Bronchial epithelial cell (primary cell): Measurements from ENCODE around the gene RALY. TPM values are rescaled to one million over a fixed set of nuclear protein-coding genes. Genes with fewer than 3 reads are reported as not detected.
"Not testable (repeated sequence)": the region's sequence is repeated elsewhere in the genome, so short reads cannot be mapped to it uniquely, and the experiment has no call there.

ENCODE experiments used
- DNase-seq: peaks from one replicate; pipeline ENCODE4 v3.0.0-alpha.2; 2010; ENCODE audit warnings: low read depth
- FAIRE-seq: peaks from 2 replicates; lab custom pipeline; 2011; peaks lifted over from hg19 to GRCh38; lab: Jason Lieb, UNC
- H3K27me3 ChIP-seq: 2 replicates; pipeline ENCODE4 v1.5.1; 2011; ENCODE audit warnings: low read length; ENCODE audit not compliant: control insufficient read depth, insufficient read depth
- H3K36me3 ChIP-seq: 2 replicates; pipeline ENCODE4 v1.5.1; 2011; ENCODE audit warnings: low read length; ENCODE audit not compliant: control insufficient read depth, insufficient read depth
- H3K4me3 ChIP-seq: 2 replicates; pipeline ENCODE4 v1.5.1; 2011; ENCODE audit warnings: mild to moderate bottlenecking, low read depth, low read length, control low read depth
- CTCF ChIP-seq: IDR thresholded peaks from 2 replicates; pipeline ENCODE4 v1.5.1; 2011; ENCODE audit warnings: mild to moderate bottlenecking, moderate library complexity, low read length, control low read depth, inconsistent platforms; ENCODE audit not compliant: insufficient read depth, severe bottlenecking
- total RNA-seq: library from RNA; depleted of rRNA; stranded (reverse); fragments of >200 nt; gene quantifications from 2 replicates; pipeline ENCODE4 v1.2.1, GENCODE V29; 2014

Gene RALY
- total RNA-seq, 1 donor from 2014 or later: 75.0 TPM

GRCh38 chr20:34018166-34018565 lies 24.5 kb downstream of the RALY start:
- no peak for TF ChIP-seq CTCF
- DNase-seq (no peak), FAIRE-seq (no peak)
- Histone ChIP-seq H3K36me3 (no peaks in the 10 kb centered on the region), H3K27me3 (no peaks in the 10 kb centered on the region), H3K4me3 (no peak overlapping the region)

GRCh38 chr20:34022151-34022838 lies 28.6 kb downstream of the RALY start:
- FAIRE-seq (no peak), DNase-seq (peak; percentile 26)
- H3K36me3 ChIP-seq: no peaks in the 10 kb centered on the region
- no peaks in the 10 kb centered on the region for H3K27me3 ChIP-seq
- H3K4me3 ChIP-seq: no peak overlapping the region
- peak; percentile 13 for TF ChIP-seq CTCF

- H3K4me3 ChIP-seq: no peak overlapping the region
- no peak for FAIRE-seq
- H3K36me3 ChIP-seq: no peaks in the 10 kb centered on the region
- TF ChIP-seq CTCF: no peak
- no peaks in the 10 kb centered on the region for H3K27me3 ChIP-seq
- no peak for DNase-seq
Observed at GRCh38 chr20:34022839-34023234, 29.1 kb downstream of the RALY start.

- FAIRE-seq (no peak), DNase-seq (no peak)
- H3K36me3 ChIP-seq: no peaks in the 10 kb centered on the region
- no peaks in the 10 kb centered on the region for H3K27me3 ChIP-seq
- TF ChIP-seq CTCF: no peak
- no peak overlapping the region for H3K4me3 ChIP-seq
Observed at GRCh38 chr20:34023937-34024722, 30.4 kb downstream of the RALY start.

- DNase-seq (no peak), FAIRE-seq (no peak)
- Histone ChIP-seq H3K4me3 (no peak overlapping the region), H3K27me3 (no peaks in the 10 kb centered on the region), H3K36me3 (no peaks in the 10 kb centered on the region)
- TF ChIP-seq CTCF: no peak
Observed at GRCh38 chr20:34024723-34025351, 31.1 kb downstream of the RALY start.

GRCh38 chr20:34028013-34028412 lies 34.3 kb downstream of the RALY start:
- DNase-seq: not testable (repeated sequence)

More at GRCh38 chr20:34028013-34028412, 34.3 kb downstream of the RALY start:
- not testable (repeated sequence) for H3K27me3 ChIP-seq, H3K36me3 ChIP-seq, FAIRE-seq, H3K4me3 ChIP-seq
